Cardiac muscle cell (in vitro differentiated cells and primary cell): Measurements from ENCODE around the gene METTL1. TPM values are rescaled to one million over a fixed set of nuclear protein-coding genes. Genes with fewer than 3 reads are reported as not detected.
A peak's percentile ranks its signal among the peaks of the same experiment; 100 is the strongest.

Experiments used
- DNase-seq, 2 donors: peaks; one replicate each; pipeline versions ENCODE4 v3.0.0 to v3.0.0-alpha.2; 2010 to 2017; ENCODE audit warnings: low read depth in 1 of 2, low spot score in 1 of 2
- H3K27ac ChIP-seq: fragments of 200-600 bp; sonication (generic); 2 replicates; pipeline ENCODE4 v1.5.1; 2016
- H3K27me3 ChIP-seq: fragments of 200-600 bp; sonication (generic); 2 replicates; pipeline ENCODE4 v1.6.0; 2016; ENCODE audit warnings: control low read depth
- H3K36me3 ChIP-seq: fragments of 200-600 bp; sonication (generic); 2 replicates; pipeline ENCODE4 v1.5.1; 2016; ENCODE audit warnings: control low read depth
- H3K4me1 ChIP-seq: fragments of 200-600 bp; sonication (generic); 2 replicates; pipeline ENCODE4 v1.8.1; 2017; ENCODE audit warnings: low read depth, mild to moderate bottlenecking, mixed run types
- H3K4me3 ChIP-seq: fragments of 200-600 bp; sonication (generic); 2 replicates; pipeline ENCODE4 v1.5.1; 2016; ENCODE audit warnings: mild to moderate bottlenecking
- H3K9me3 ChIP-seq: fragments of 200-600 bp; sonication (generic); 2 replicates; pipeline ENCODE4 v1.5.1; 2017; ENCODE audit warnings: low read depth, mild to moderate bottlenecking, control low read depth
- polyA plus RNA-seq: library from polyadenylated mRNA; unstranded; fragments of >200 nt; fragmentation: Nextera tagmentation; extraction: Ambion mirVana; gene quantifications from 2 replicates; pipeline ENCODE4 v1.2.1, GENCODE V29; 2016
- total RNA-seq: library from RNA; depleted of rRNA; stranded (reverse); fragments of >200 nt; gene quantifications from 2 replicates; pipeline ENCODE4 v1.2.3, GENCODE V29; 2016
- TF ChIP-seq, protein P1 (sequence below): IDR thresholded peaks from 2 replicates; pipeline ENCODE4 v1.5.1; 2012; ENCODE audit warnings: low read depth, mild to moderate bottlenecking, low read length

METTL1 gene
- total and polyA plus RNA-seq, 2 experiments from 2014 or later: 8.1 to 21.6 TPM

DNA sequence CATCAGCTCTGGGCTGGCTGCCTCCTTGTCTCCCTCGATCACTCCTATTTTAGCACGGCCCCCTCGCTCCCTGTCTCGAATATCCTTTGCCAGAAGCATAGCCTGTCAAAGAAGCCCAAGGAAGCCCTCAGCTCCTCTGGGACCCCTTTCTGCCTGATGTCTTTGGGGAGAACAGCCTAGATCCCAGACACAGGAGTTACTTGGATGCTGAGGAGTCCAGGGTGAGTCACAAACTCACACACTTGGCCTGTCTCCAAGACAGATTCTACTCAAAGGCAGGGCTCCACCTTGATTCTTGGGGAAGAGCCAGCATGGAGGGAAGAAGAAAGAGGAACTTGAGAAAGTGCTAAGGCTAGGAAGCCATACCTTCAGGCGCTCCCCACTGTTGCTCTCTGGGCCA lies 38.5 kb upstream of the METTL1 start:
- no peaks in the 10 kb centered on the region for H3K9me3 ChIP-seq
- TF ChIP-seq, protein P1, sequence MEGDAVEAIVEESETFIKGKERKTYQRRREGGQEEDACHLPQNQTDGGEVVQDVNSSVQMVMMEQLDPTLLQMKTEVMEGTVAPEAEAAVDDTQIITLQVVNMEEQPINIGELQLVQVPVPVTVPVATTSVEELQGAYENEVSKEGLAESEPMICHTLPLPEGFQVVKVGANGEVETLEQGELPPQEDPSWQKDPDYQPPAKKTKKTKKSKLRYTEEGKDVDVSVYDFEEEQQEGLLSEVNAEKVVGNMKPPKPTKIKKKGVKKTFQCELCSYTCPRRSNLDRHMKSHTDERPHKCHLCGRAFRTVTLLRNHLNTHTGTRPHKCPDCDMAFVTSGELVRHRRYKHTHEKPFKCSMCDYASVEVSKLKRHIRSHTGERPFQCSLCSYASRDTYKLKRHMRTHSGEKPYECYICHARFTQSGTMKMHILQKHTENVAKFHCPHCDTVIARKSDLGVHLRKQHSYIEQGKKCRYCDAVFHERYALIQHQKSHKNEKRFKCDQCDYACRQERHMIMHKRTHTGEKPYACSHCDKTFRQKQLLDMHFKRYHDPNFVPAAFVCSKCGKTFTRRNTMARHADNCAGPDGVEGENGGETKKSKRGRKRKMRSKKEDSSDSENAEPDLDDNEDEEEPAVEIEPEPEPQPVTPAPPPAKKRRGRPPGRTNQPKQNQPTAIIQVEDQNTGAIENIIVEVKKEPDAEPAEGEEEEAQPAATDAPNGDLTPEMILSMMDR: no peak
- peaks cover 14% of the 10 kb centered on the region for H3K36me3 ChIP-seq
- peak in 1 of 2 donors; percentile 57 for DNase-seq
- H3K4me3 ChIP-seq: no peak overlapping the region
- H3K27me3 ChIP-seq: no peaks in the 10 kb centered on the region
- H3K4me1 ChIP-seq: no peaks in the 10 kb centered on the region
- H3K27ac ChIP-seq: no peak overlapping the region

DNA sequence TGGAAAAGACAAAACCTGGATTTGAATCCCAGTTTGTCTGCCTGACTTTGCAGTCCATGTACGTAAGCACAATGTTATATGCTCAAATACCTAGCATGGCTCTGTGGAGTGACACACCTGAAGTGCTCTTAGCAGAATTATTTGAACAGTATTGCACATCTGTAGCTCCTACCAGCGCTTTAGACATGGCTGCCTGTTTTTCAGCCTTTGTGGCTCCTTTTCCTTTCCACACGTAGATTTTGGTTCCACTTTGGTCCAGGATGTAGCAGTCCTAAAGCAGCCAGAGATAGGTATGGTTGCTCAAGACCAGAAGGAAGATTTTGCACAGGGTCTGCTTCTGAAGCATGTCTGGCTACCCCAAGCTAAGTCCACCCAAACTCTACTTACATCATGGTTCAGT lies 37.5 kb upstream of the METTL1 start:
- DNase-seq: no peak
- Histone ChIP-seq H3K27me3 (no peaks in the 10 kb centered on the region), H3K36me3 (peaks cover 16% of the 10 kb centered on the region), H3K27ac (no peak overlapping the region), H3K4me3 (no peak overlapping the region), H3K9me3 (no peaks in the 10 kb centered on the region), H3K4me1 (no peaks in the 10 kb centered on the region)
- TF ChIP-seq, protein P1: no peak

DNA sequence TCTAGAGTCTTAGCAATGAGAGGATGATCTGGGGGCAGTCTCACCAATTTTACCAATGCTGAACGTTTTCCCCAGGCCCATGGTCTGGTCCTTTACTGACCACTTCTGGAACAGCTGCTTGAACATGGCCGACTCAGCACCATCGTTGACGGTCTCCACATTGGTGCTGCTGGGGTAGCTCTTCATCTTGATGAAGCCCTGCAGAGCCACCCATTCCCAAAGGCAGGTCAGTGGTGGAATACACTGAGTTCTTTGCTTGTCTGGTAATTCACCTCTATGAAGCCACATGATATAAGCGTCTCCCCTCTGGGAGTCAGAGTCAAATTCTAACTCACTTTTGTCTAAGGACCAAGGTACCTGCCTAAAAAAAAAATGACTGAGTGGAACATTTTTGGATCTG lies 36.4 kb upstream of the METTL1 start:
- TF ChIP-seq, protein P1: no peak
- peaks cover 16% of the 10 kb centered on the region for H3K36me3 ChIP-seq

DNA sequence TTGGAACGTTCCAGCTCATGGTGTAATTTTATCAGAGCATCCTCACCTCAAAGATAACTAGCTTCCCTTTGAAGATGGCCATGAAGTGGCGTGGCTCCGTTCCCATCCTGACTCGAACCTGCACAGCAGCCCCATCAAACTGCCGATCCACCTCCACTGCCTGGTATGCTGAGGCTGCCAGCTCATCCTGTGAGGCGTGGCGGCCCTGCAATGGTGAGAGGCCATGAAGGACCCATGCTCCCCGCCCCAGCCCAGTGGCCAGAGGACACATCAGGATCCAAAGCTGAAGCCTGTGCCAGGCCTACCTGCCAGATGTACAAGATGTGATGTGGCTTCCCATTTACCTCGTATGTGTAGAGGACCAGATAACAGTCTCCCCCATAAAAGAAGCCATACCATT lies 35.4 kb upstream of the METTL1 start:
- DNase-seq: no peak
- H3K27me3 ChIP-seq: no peaks in the 10 kb centered on the region
- no peaks in the 10 kb centered on the region for H3K4me1 ChIP-seq
- no peaks in the 10 kb centered on the region for H3K9me3 ChIP-seq
- peaks cover 26% of the 10 kb centered on the region for H3K36me3 ChIP-seq
- TF ChIP-seq, protein P1: no peak
- H3K4me3 ChIP-seq: no peak overlapping the region
- H3K27ac ChIP-seq: no peak overlapping the region

More for the DNA sequence above, 36.4 kb upstream of the METTL1 start:
- Histone ChIP-seq H3K4me1 (no peaks in the 10 kb centered on the region), H3K9me3 (no peaks in the 10 kb centered on the region), H3K4me3 (no peak overlapping the region), H3K27me3 (no peaks in the 10 kb centered on the region), H3K27ac (no peak overlapping the region)
- no peak for DNase-seq

DNA sequence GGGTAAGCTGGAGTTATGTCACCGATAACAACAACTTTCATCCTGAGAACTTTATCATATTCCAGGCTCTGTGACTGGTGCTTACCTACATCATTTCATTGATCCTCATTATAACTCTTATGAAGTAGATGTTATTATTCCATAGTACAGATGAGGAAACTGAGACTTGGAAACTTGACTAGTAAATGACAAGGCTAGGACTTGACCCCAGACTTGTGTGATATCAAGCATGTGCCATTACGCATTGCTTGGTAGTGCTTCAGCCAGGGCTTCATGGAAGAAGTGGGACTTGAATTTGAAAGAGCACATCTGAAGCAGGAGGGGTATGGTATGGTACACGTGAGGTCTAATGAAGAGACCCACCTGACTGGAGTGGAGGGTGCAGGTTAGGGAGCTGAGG lies 34.8 kb upstream of the METTL1 start:
- H3K9me3 ChIP-seq: no peaks in the 10 kb centered on the region
- TF ChIP-seq, protein P1: no peak
- H3K27me3 ChIP-seq: no peaks in the 10 kb centered on the region
- no peak overlapping the region for H3K4me3 ChIP-seq
- H3K4me1 ChIP-seq: no peaks in the 10 kb centered on the region
- no peak overlapping the region for H3K27ac ChIP-seq
- no peak for DNase-seq
- peaks cover 31% of the 10 kb centered on the region for H3K36me3 ChIP-seq

DNA sequence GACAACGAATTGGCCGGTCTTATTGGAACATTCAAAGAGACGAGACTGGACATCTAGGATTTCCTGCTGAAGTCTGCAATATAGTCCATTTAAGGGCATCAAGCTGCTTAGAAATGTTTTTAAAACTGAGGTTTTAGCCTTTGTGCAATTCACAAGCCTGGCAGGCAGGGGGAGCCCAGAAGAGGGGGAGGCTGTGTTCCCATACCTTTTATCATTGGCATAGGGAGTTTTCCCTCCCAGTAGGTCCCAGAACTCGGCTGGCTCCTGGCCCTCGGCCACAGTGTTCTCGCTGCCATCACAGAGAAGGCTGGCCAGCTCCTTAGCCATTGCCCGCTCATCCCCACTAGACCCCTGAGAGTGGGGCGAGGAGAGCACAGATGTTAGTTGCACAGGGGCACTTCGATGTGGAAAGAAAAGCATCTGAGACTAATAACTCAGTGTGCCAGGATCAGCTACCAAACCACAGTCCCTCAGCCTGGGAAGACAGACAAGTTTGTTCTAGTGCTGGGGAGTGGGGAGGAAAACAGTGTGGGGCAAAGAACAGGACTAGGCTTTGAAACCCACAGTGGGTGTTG lies 31.5 kb upstream of the METTL1 start:
- no peak overlapping the region for H3K27ac ChIP-seq
- no peaks in the 10 kb centered on the region for H3K9me3 ChIP-seq
- TF ChIP-seq, protein P1: peak; percentile 83
- no peak overlapping the region for H3K4me3 ChIP-seq
- H3K27me3 ChIP-seq: no peaks in the 10 kb centered on the region
- peaks cover 34% of the 10 kb centered on the region for H3K36me3 ChIP-seq
- no peaks in the 10 kb centered on the region for H3K4me1 ChIP-seq
- DNase-seq: peak; percentile 50 to 65
